ENCODE results near the gene SULF2. TPM values are rescaled to one million over a fixed set of nuclear protein-coding genes. Genes with fewer than 3 reads are reported as not detected.

Gene SULF2
- total RNA-seq, 1 donor from 2014 or later: 32.9 TPM

DNA sequence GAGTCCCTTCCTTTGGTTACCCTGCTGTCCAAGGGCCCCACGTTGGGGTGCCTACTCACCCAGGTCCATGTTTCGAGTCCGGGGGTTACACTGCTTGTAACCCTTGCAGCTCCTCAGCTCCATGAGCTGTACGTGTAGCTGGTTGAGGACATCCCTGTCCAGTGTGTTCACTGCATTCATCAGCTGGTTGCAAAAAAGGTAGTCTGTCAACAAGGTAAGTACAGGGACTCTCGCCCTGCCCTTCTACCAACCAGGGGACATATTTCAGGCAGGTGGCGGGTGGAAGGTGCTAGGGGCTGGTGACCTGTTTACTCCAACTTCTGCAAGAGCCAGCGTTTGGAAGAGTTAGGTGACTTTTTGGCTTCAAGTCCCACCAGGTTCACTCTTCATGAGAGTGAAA is 123.6 kb downstream of the SULF2 start:
- peaks cover 5 to 38% (median 5%) of the 10 kb centered on the region in 3 donors for H3K36me3 ChIP-seq (ENCODE audit: control insufficient read depth in 3 of 3, insufficient read depth in 3 of 3, low read length in 3 of 3)
- H3K4me3 ChIP-seq (ENCODE audit: low read length in 3 of 3): no peak overlapping the region
- no peaks in the 10 kb centered on the region for H3K27me3 ChIP-seq (ENCODE audit: control insufficient read depth in 3 of 3, insufficient read depth in 3 of 3, low read length in 3 of 3)
- H3K9ac ChIP-seq (ENCODE audit: low read depth in 1 of 3, low read length in 3 of 3): no peak overlapping the region
- no peaks in the 10 kb centered on the region for H3K4me1 ChIP-seq (ENCODE audit: control insufficient read depth in 3 of 3, insufficient read depth in 3 of 3, low read length in 3 of 3)
- H3K9me3 ChIP-seq (ENCODE audit: control insufficient read depth in 3 of 3, low read length in 3 of 3): no peaks in the 10 kb centered on the region
- no peak overlapping the region for H3K27ac ChIP-seq (ENCODE audit: low read depth, low read length)

- Histone ChIP-seq H3K4me1 (ENCODE audit: control insufficient read depth in 3 of 3, insufficient read depth in 3 of 3, low read length in 3 of 3) (no peaks in the 10 kb centered on the region), H3K36me3 (ENCODE audit: control insufficient read depth in 3 of 3, insufficient read depth in 3 of 3, low read length in 3 of 3) (peaks cover 5 to 38% (median 5%) of the 10 kb centered on the region in 3 donors), H3K27me3 (ENCODE audit: control insufficient read depth in 3 of 3, insufficient read depth in 3 of 3, low read length in 3 of 3) (no peaks in the 10 kb centered on the region), H3K9me3 (ENCODE audit: control insufficient read depth in 3 of 3, low read length in 3 of 3) (no peaks in the 10 kb centered on the region), H3K4me3 (ENCODE audit: low read length in 3 of 3) (no peak overlapping the region), H3K9ac (ENCODE audit: low read depth in 1 of 3, low read length in 3 of 3) (no peak overlapping the region), H3K27ac (ENCODE audit: low read depth, low read length) (no peak overlapping the region)
These were observed 124.1 kb downstream of the SULF2 start for GRCh38 chr20:47660983-47661700.

DNA sequence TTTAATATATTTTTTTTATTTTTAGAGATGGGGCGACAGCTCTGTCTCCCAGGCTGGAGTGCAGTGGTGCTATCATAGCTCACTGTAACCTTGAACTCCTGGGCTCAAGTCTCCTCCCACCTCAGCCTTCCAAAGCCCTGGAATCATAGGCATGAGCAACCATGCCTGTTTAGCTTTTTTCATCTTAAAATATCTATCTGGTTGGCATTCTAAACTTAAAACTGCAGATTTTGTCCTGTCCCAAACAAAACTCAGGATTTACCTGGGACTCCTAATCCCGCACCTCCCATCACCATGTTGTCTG is 124.7 kb downstream of the SULF2 start:
- Histone ChIP-seq H3K9ac (ENCODE audit: low read depth in 1 of 3, low read length in 3 of 3) (no peak overlapping the region), H3K27ac (ENCODE audit: low read depth, low read length) (no peak overlapping the region), H3K9me3 (ENCODE audit: control insufficient read depth in 3 of 3, low read length in 3 of 3) (no peaks in the 10 kb centered on the region), H3K4me3 (ENCODE audit: low read length in 3 of 3) (no peak overlapping the region), H3K4me1 (ENCODE audit: control insufficient read depth in 3 of 3, insufficient read depth in 3 of 3, low read length in 3 of 3) (no peaks in the 10 kb centered on the region), H3K36me3 (ENCODE audit: control insufficient read depth in 3 of 3, insufficient read depth in 3 of 3, low read length in 3 of 3) (peaks cover 5 to 36% (median 5%) of the 10 kb centered on the region in 3 donors), H3K27me3 (ENCODE audit: control insufficient read depth in 3 of 3, insufficient read depth in 3 of 3, low read length in 3 of 3) (no peaks in the 10 kb centered on the region)

GRCh38 chr20:47659904-47660601 is 125.2 kb downstream of the SULF2 start:
- Histone ChIP-seq H3K9me3 (ENCODE audit: control insufficient read depth in 3 of 3, low read length in 3 of 3) (no peaks in the 10 kb centered on the region), H3K36me3 (ENCODE audit: control insufficient read depth in 3 of 3, insufficient read depth in 3 of 3, low read length in 3 of 3) (peaks cover 5 to 40% (median 5%) of the 10 kb centered on the region in 3 donors), H3K27me3 (ENCODE audit: control insufficient read depth in 3 of 3, insufficient read depth in 3 of 3, low read length in 3 of 3) (no peaks in the 10 kb centered on the region)

DNA sequence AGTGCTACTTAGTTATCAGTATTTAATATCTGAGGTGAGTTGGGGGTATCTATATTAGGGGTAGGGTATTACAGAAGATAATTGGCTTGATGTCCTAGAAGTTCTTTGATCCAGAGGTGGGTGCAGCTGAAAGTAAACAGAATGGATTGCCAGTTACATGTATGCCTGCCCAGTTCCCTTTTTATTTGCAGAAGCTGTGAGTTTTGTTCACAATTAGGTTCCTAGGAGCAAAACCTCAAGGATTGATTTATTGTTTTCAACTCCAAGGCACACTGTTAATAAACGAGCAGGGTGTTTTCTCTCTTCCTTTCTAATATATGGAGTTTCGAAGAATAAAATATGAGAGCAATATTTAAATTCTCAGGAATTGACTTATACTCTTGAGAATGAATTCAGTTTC is 129.0 kb downstream of the SULF2 start:
- Histone ChIP-seq H3K9ac (ENCODE audit: low read depth in 1 of 3, low read length in 3 of 3) (no peak overlapping the region), H3K4me1 (ENCODE audit: control insufficient read depth in 3 of 3, insufficient read depth in 3 of 3, low read length in 3 of 3) (no peaks in the 10 kb centered on the region), H3K27ac (ENCODE audit: low read depth, low read length) (no peak overlapping the region), H3K27me3 (ENCODE audit: control insufficient read depth in 3 of 3, insufficient read depth in 3 of 3, low read length in 3 of 3) (no peaks in the 10 kb centered on the region), H3K9me3 (ENCODE audit: control insufficient read depth in 3 of 3, low read length in 3 of 3) (no peaks in the 10 kb centered on the region), H3K36me3 (ENCODE audit: control insufficient read depth in 3 of 3, insufficient read depth in 3 of 3, low read length in 3 of 3) (peaks cover 11 to 57% (median 28%) of the 10 kb centered on the region in 3 donors), H3K4me3 (ENCODE audit: low read length in 3 of 3) (no peak overlapping the region)

More at GRCh38 chr20:47659904-47660601, 125.2 kb downstream of the SULF2 start:
- Histone ChIP-seq H3K9ac (ENCODE audit: low read depth in 1 of 3, low read length in 3 of 3) (peak overlapping the region in 1 of 3 donors; percentile 21), H3K27ac (ENCODE audit: low read depth, low read length) (no peak overlapping the region), H3K4me1 (ENCODE audit: control insufficient read depth in 3 of 3, insufficient read depth in 3 of 3, low read length in 3 of 3) (no peaks in the 10 kb centered on the region), H3K4me3 (ENCODE audit: low read length in 3 of 3) (no peak overlapping the region)

DNA sequence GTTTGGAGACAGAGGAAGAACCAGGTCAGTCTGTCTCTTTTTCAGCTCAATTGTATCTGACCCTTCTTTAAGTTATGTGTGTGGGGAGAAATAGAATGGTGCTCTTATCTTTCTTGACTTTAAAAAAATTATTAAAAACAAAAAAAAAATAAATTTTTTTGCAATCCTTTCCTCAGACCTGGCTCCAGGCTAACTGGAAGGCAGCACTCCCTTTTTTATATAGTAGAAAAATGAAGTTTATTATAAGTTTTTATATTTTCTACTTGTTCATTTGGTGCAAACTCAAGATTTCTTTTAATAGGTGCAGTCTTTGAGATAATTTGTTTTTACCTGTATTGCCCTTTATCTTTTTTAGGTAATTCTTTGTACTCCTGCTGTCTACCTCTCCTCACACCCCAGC is 129.6 kb downstream of the SULF2 start:
- Histone ChIP-seq H3K9me3 (ENCODE audit: control insufficient read depth in 3 of 3, low read length in 3 of 3) (no peaks in the 10 kb centered on the region), H3K27me3 (ENCODE audit: control insufficient read depth in 3 of 3, insufficient read depth in 3 of 3, low read length in 3 of 3) (no peaks in the 10 kb centered on the region), H3K36me3 (ENCODE audit: control insufficient read depth in 3 of 3, insufficient read depth in 3 of 3, low read length in 3 of 3) (peaks cover 14 to 61% (median 34%) of the 10 kb centered on the region in 3 donors), H3K27ac (ENCODE audit: low read depth, low read length) (no peak overlapping the region), H3K4me3 (ENCODE audit: low read length in 3 of 3) (no peak overlapping the region), H3K9ac (ENCODE audit: low read depth in 1 of 3, low read length in 3 of 3) (no peak overlapping the region), H3K4me1 (ENCODE audit: control insufficient read depth in 3 of 3, insufficient read depth in 3 of 3, low read length in 3 of 3) (no peaks in the 10 kb centered on the region)

DNA sequence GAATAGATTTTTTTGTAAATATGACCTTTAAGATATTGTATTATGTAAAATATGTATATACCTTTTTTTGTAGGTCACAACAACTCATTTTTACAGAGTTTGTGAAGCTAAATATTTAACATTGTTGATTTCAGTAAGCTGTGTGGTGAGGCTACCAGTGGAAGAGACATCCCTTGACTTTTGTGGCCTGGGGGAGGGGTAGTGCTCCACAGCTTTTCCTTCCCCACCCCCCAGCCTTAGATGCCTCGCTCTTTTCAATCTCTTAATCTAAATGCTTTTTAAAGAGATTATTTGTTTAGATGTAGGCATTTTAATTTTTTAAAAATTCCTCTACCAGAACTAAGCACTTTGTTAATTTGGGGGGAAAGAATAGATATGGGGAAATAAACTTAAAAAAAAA is 130.9 kb downstream of the SULF2 start:
- H3K36me3 ChIP-seq (ENCODE audit: control insufficient read depth in 3 of 3, insufficient read depth in 3 of 3, low read length in 3 of 3): peaks cover 14 to 61% (median 31%) of the 10 kb centered on the region in 3 donors
- no peak overlapping the region for H3K9ac ChIP-seq (ENCODE audit: low read depth in 1 of 3, low read length in 3 of 3)
- H3K4me3 ChIP-seq (ENCODE audit: low read length in 3 of 3): no peak overlapping the region
- no peaks in the 10 kb centered on the region for H3K27me3 ChIP-seq (ENCODE audit: control insufficient read depth in 3 of 3, insufficient read depth in 3 of 3, low read length in 3 of 3)
- no peaks in the 10 kb centered on the region for H3K4me1 ChIP-seq (ENCODE audit: control insufficient read depth in 3 of 3, insufficient read depth in 3 of 3, low read length in 3 of 3)
- H3K27ac ChIP-seq (ENCODE audit: low read depth, low read length): no peak overlapping the region
- H3K9me3 ChIP-seq (ENCODE audit: control insufficient read depth in 3 of 3, low read length in 3 of 3): no peaks in the 10 kb centered on the region

DNA sequence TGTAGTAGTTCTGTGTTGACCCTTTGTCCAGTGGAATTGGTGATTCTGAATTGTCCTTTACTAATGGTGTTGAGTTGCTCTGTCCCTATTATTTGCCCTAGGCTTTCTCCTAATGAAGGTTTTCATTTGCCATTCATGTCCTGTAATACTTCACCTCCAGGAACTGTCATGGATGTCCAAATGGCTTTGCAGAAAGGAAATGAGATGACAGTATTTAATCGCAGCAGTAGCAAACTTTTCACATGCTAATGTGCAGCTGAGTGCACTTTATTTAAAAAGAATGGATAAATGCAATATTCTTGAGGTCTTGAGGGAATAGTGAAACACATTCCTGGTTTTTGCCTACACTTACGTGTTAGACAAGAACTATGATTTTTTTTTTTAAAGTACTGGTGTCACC is 131.4 kb downstream of the SULF2 start:
- Histone ChIP-seq H3K36me3 (ENCODE audit: control insufficient read depth in 3 of 3, insufficient read depth in 3 of 3, low read length in 3 of 3) (peaks cover 16 to 61% (median 36%) of the 10 kb centered on the region in 3 donors), H3K27me3 (ENCODE audit: control insufficient read depth in 3 of 3, insufficient read depth in 3 of 3, low read length in 3 of 3) (no peaks in the 10 kb centered on the region), H3K27ac (ENCODE audit: low read depth, low read length) (no peak overlapping the region), H3K4me3 (ENCODE audit: low read length in 3 of 3) (no peak overlapping the region), H3K4me1 (ENCODE audit: control insufficient read depth in 3 of 3, insufficient read depth in 3 of 3, low read length in 3 of 3) (no peaks in the 10 kb centered on the region), H3K9me3 (ENCODE audit: control insufficient read depth in 3 of 3, low read length in 3 of 3) (no peaks in the 10 kb centered on the region), H3K9ac (ENCODE audit: low read depth in 1 of 3, low read length in 3 of 3) (no peak overlapping the region)

- no peak overlapping the region for H3K4me3 ChIP-seq (ENCODE audit: low read length in 3 of 3)
- no peaks in the 10 kb centered on the region for H3K27me3 ChIP-seq (ENCODE audit: control insufficient read depth in 3 of 3, insufficient read depth in 3 of 3, low read length in 3 of 3)
- no peak overlapping the region for H3K9ac ChIP-seq (ENCODE audit: low read depth in 1 of 3, low read length in 3 of 3)
- H3K4me1 ChIP-seq (ENCODE audit: control insufficient read depth in 3 of 3, insufficient read depth in 3 of 3, low read length in 3 of 3): no peaks in the 10 kb centered on the region
- H3K36me3 ChIP-seq (ENCODE audit: control insufficient read depth in 3 of 3, insufficient read depth in 3 of 3, low read length in 3 of 3): peaks cover 19 to 54% (median 41%) of the 10 kb centered on the region in 3 donors
- H3K9me3 ChIP-seq (ENCODE audit: control insufficient read depth in 3 of 3, low read length in 3 of 3): no peaks in the 10 kb centered on the region
- H3K27ac ChIP-seq (ENCODE audit: low read depth, low read length): no peak overlapping the region
These were observed 132.5 kb downstream of the SULF2 start for GRCh38 chr20:47652794-47653193.

DNA sequence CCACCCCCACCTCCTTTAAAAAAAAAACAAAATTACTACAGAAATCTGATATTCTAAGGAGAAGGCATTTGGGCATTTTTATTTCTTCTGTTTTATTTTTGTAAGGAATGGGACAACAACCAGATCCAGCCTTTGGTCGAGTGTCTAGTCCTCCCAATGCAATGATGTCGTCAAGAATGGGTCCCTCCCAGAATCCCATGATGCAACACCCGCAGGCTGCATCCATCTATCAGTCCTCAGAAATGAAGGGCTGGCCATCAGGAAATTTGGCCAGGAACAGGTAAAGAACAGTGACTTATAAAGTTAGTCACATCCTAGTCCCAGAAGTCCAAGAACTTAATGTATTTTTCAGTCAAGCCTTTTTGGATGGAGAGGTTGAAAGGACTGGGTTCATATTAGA is 133.0 kb downstream of the SULF2 start:
- H3K27me3 ChIP-seq (ENCODE audit: control insufficient read depth in 3 of 3, insufficient read depth in 3 of 3, low read length in 3 of 3): no peaks in the 10 kb centered on the region
- peaks cover 19 to 50% (median 41%) of the 10 kb centered on the region in 3 donors for H3K36me3 ChIP-seq (ENCODE audit: control insufficient read depth in 3 of 3, insufficient read depth in 3 of 3, low read length in 3 of 3)
- H3K4me1 ChIP-seq (ENCODE audit: control insufficient read depth in 3 of 3, insufficient read depth in 3 of 3, low read length in 3 of 3): no peaks in the 10 kb centered on the region
- no peak overlapping the region for H3K27ac ChIP-seq (ENCODE audit: low read depth, low read length)
- H3K9ac ChIP-seq (ENCODE audit: low read depth in 1 of 3, low read length in 3 of 3): no peak overlapping the region
- no peaks in the 10 kb centered on the region for H3K9me3 ChIP-seq (ENCODE audit: control insufficient read depth in 3 of 3, low read length in 3 of 3)
- no peak overlapping the region for H3K4me3 ChIP-seq (ENCODE audit: low read length in 3 of 3)

Data from skeletal muscle tissue (tissue), 4 donors.